HepG2 (cell line): ENCODE measurements around the gene ZNF155. TPM values are rescaled to one million over a fixed set of nuclear protein-coding genes. Genes with fewer than 3 reads are reported as not detected.

Source experiments
- HIVEP1 ChIP-seq: sonication (generic); formaldehyde crosslinking; IDR thresholded peaks from 2 replicates; pipeline ENCODE4 v1.4.0; 2020; ENCODE audit warnings: mild to moderate bottlenecking, missing genetic modification reagents
- HNRNPL ChIP-seq: fragments of 200-400 bp; formaldehyde crosslinking; IDR thresholded peaks from 2 replicates; pipeline ENCODE4 v1.6.1; 2017; ENCODE audit warnings: mild to moderate bottlenecking, low read depth, low read length
- KLF15 ChIP-seq: sonication (generic); formaldehyde crosslinking; IDR thresholded peaks from 2 replicates; pipeline ENCODE4 v1.8.1; 2023; ENCODE audit warnings: borderline replicate concordance, mild to moderate bottlenecking, inconsistent platforms, missing genetic modification reagents, mixed read lengths
- MYC ChIP-seq: sonication (generic); formaldehyde crosslinking; IDR thresholded peaks from 2 replicates; pipeline ENCODE4 v1.9.0; 2021; ENCODE audit warnings: missing genetic modification reagents, borderline replicate concordance
- PHB2 ChIP-seq: fragments of 450-650 bp; IDR thresholded peaks from 2 replicates; pipeline ENCODE4 v1.6.1; 2018; ENCODE audit not compliant: partially characterized antibody
- PHF20 ChIP-seq: sonication (generic); formaldehyde crosslinking; IDR thresholded peaks from 2 replicates; pipeline ENCODE4 v1.5.0; 2020; ENCODE audit warnings: mild to moderate bottlenecking, missing genetic modification reagents
- REST ChIP-seq, 2 experiments: IDR thresholded peaks; 2 replicates each; pipeline ENCODE4 v1.6.1; 2011 to 2012; ENCODE audit warnings: low read length in 2 of 2, borderline replicate concordance in 1 of 2, low read depth in 1 of 2, mild to moderate bottlenecking in 1 of 2, moderate library complexity in 1 of 2
- SP2 ChIP-seq: sonication (generic); formaldehyde crosslinking; IDR thresholded peaks from 2 replicates; pipeline ENCODE4 v1.5.1; 2020; ENCODE audit warnings: mild to moderate bottlenecking, missing genetic modification reagents
- TP53 ChIP-seq: sonication (generic); formaldehyde crosslinking; conservative IDR thresholded peaks from 2 replicates; pipeline ENCODE4 v1.4.0; 2020; ENCODE audit warnings: missing genetic modification reagents
- ZBTB38 ChIP-seq: sonication (generic); formaldehyde crosslinking; IDR thresholded peaks from 2 replicates; pipeline ENCODE4 v1.5.1; 2020; ENCODE audit warnings: mild to moderate bottlenecking, missing genetic modification reagents
- ZBTB7B ChIP-seq: sonication (generic); formaldehyde crosslinking; IDR thresholded peaks from 2 replicates; pipeline ENCODE4 v1.4.0; 2020; ENCODE audit warnings: missing genetic modification reagents
- ZFP82 ChIP-seq: sonication (generic); formaldehyde crosslinking; IDR thresholded peaks from 2 replicates; pipeline ENCODE4 v1.5.1; 2020; ENCODE audit warnings: mild to moderate bottlenecking, missing genetic modification reagents, borderline replicate concordance
- ZNF230 ChIP-seq: sonication (generic); formaldehyde crosslinking; IDR thresholded peaks from 2 replicates; pipeline ENCODE4 v1.4.0; 2020; ENCODE audit warnings: mild to moderate bottlenecking, missing genetic modification reagents
- ZNF407 ChIP-seq: sonication (generic); formaldehyde crosslinking; IDR thresholded peaks from one replicate; pipeline ENCODE4 v1.5.1; 2020; ENCODE audit warnings: mild to moderate bottlenecking, missing genetic modification reagents; ENCODE audit errors: not compliant biosample characterization
- ZNF652 ChIP-seq: IDR thresholded peaks from 2 replicates; pipeline ENCODE4 v1.6.1; 2016; ENCODE audit warnings: low read depth, borderline replicate concordance
- ZNF746 ChIP-seq: sonication (generic); formaldehyde crosslinking; IDR thresholded peaks from 2 replicates; pipeline ENCODE4 v1.8.0; 2022; ENCODE audit warnings: mild to moderate bottlenecking, missing genetic modification reagents
- ZNF788 ChIP-seq: sonication (generic); formaldehyde crosslinking; IDR thresholded peaks from 2 replicates; pipeline ENCODE4 v1.5.0; 2020; ENCODE audit warnings: mild to moderate bottlenecking, missing genetic modification reagents, borderline replicate concordance
- ZNF792 ChIP-seq: IDR thresholded peaks from 2 replicates; pipeline ENCODE4 v1.6.1; 2016
- polyA plus RNA-seq, 8 experiments: library from polyadenylated mRNA; depleted of rRNA in 3 of 8; stranded (reverse) in 7 of 8; unstranded in 1 of 8; fragments of >200 nt; fragmentation: Illumina TruSeq in 4 of 8; extraction: Trizol in 4 of 8; gene quantifications; 2 replicates each; pipeline versions ENCODE4 v1.2.1 to v1.2.3, GENCODE V29; 2011 to 2016; ENCODE audit warnings: low read depth in 4 of 8, missing spikeins in 1 of 8, mixed read lengths in 1 of 8; ENCODE audit not compliant: insufficient read depth in 1 of 8
- total RNA-seq, 5 experiments: library from RNA; depleted of rRNA; stranded (reverse); fragments of >200 nt; fragmentation: Illumina TruSeq; extraction: Trizol; gene quantifications; 2 replicates each; pipeline ENCODE4 v1.2.3, GENCODE V29; 2016; ENCODE audit warnings: low read depth in 1 of 5

Gene ZNF155
- total and polyA plus RNA-seq, 2 of the 13 experiments (the other 11 are each of a cell fraction or from before 2014, with no cell fraction given) = 2.5 to 3.6 TPM

GRCh38 chr19:43950834-43951645 lies 32.9 kb upstream of the ZNF155 start, which contains the start of gene ZNF221 (continued):
- no peak for TF ChIP-seq ZNF230 (CRISPR knock-in tag)
- TF ChIP-seq ZBTB7B (CRISPR knock-in tag) = no peak; the same call in 1 of the 2 replicates
- TF ChIP-seq ZNF407 = no peak
- no peak for TF ChIP-seq HNRNPL
- peak; percentile 30; the same call in 1 of the 2 replicates for TF ChIP-seq ZNF746 (CRISPR knock-in tag)
- TF ChIP-seq ZBTB38 = no peak
- TF ChIP-seq PHB2 = no peak
- TF ChIP-seq ZNF788 = peak; percentile 37; the same call in 1 of the 2 replicates
- no peak for TF ChIP-seq TP53 (CRISPR knock-in tag)
- peak; percentile 84 for TF ChIP-seq PHF20 (CRISPR knock-in tag)
- 0 out of 2 replicates have a peak, but pooled peaks have one; percentile 40 for TF ChIP-seq HIVEP1 (CRISPR knock-in tag)
- TF ChIP-seq ZFP82 (CRISPR knock-in tag) = no peak
- peak; percentile 60 for TF ChIP-seq SP2 (CRISPR knock-in tag)
- TF ChIP-seq KLF15 (CRISPR knock-in tag) = no peak
- no peak for TF ChIP-seq ZNF652 (CRISPR knock-in tag)
- no peak for TF ChIP-seq REST (IDR thresholded peaks at IDR 0.05; ENCODE audit: borderline replicate concordance in 1 of 2, low read depth in 1 of 2, low read length in 2 of 2)
- TF ChIP-seq ZNF792 (CRISPR knock-in tag) = peak; percentile 45; the same call in 1 of the 2 replicates
- TF ChIP-seq MYC = peak; percentile 24; the same call in 1 of the 2 replicates
